GM23338 (cell line): ENCODE data around the gene AGFG1. TPM values are rescaled to one million over a fixed set of nuclear protein-coding genes. Genes with fewer than 3 reads are reported as not detected.

Experiments
- ETS1 ChIP-seq: IDR thresholded peaks from 2 replicates; pipeline ENCODE4 v1.6.1; 2016; ENCODE audit warnings: antibody characterized with exemption
- EZH2 ChIP-seq: fragments of 200-600 bp; sonication (generic); IDR thresholded peaks from one replicate; pipeline ENCODE4 v1.8.0; 2017; ENCODE audit warnings: antibody characterized with exemption, mild to moderate bottlenecking, low read depth; ENCODE audit not compliant: unreplicated experiment
- EZH2phosphoT487 ChIP-seq: fragments of 200-600 bp; sonication (generic); IDR thresholded peaks from one replicate; pipeline ENCODE4 v1.8.1; 2018; ENCODE audit warnings: antibody characterized with exemption; ENCODE audit not compliant: unreplicated experiment
- STAT1 ChIP-seq: IDR thresholded peaks from one replicate; pipeline ENCODE4 v1.6.1; 2016; ENCODE audit warnings: antibody characterized with exemption; ENCODE audit not compliant: unreplicated experiment
- ZNF114 ChIP-seq: fragments of 250-450 bp; sonication (Bioruptor Pico); IDR thresholded peaks from 2 replicates; pipeline ENCODE4 v1.5.0; 2020; ENCODE audit warnings: mild to moderate bottlenecking, moderate library complexity
- ZNF331 ChIP-seq: fragments of 250-450 bp; sonication (Bioruptor Pico); IDR thresholded peaks from 2 replicates; pipeline ENCODE4 v1.5.0; 2020; ENCODE audit warnings: low read depth, mild to moderate bottlenecking, moderate library complexity
- polyA plus RNA-seq: library from polyadenylated mRNA; unstranded; fragments of >200 nt; fragmentation: Nextera tagmentation; extraction: Ambion mirVana; gene quantifications from 2 replicates; pipeline ENCODE4 v1.2.1, GENCODE V29; 2016
- total RNA-seq: library from RNA; depleted of rRNA; stranded (reverse); fragments of >200 nt; shearing (Covaris generic); gene quantifications from 2 replicates; pipeline ENCODE4 v1.2.3, GENCODE V29; 2014
- TF ChIP-seq, protein P1 (sequence below): fragments of 250-450 bp; sonication (Bioruptor Pico); IDR thresholded peaks from 2 replicates; pipeline ENCODE4 v1.5.0; 2020; ENCODE audit warnings: mild to moderate bottlenecking, moderate library complexity
- TF ChIP-seq, protein P2 (sequence below): IDR thresholded peaks from one replicate; pipeline ENCODE4 v1.6.1; 2018; ENCODE audit warnings: antibody characterized with exemption; ENCODE audit not compliant: unreplicated experiment

The AGFG1 gene
- total and polyA plus RNA-seq, 2 experiments from 2014 or later = 14.5 to 113 TPM

- TF ChIP-seq, protein P1, sequence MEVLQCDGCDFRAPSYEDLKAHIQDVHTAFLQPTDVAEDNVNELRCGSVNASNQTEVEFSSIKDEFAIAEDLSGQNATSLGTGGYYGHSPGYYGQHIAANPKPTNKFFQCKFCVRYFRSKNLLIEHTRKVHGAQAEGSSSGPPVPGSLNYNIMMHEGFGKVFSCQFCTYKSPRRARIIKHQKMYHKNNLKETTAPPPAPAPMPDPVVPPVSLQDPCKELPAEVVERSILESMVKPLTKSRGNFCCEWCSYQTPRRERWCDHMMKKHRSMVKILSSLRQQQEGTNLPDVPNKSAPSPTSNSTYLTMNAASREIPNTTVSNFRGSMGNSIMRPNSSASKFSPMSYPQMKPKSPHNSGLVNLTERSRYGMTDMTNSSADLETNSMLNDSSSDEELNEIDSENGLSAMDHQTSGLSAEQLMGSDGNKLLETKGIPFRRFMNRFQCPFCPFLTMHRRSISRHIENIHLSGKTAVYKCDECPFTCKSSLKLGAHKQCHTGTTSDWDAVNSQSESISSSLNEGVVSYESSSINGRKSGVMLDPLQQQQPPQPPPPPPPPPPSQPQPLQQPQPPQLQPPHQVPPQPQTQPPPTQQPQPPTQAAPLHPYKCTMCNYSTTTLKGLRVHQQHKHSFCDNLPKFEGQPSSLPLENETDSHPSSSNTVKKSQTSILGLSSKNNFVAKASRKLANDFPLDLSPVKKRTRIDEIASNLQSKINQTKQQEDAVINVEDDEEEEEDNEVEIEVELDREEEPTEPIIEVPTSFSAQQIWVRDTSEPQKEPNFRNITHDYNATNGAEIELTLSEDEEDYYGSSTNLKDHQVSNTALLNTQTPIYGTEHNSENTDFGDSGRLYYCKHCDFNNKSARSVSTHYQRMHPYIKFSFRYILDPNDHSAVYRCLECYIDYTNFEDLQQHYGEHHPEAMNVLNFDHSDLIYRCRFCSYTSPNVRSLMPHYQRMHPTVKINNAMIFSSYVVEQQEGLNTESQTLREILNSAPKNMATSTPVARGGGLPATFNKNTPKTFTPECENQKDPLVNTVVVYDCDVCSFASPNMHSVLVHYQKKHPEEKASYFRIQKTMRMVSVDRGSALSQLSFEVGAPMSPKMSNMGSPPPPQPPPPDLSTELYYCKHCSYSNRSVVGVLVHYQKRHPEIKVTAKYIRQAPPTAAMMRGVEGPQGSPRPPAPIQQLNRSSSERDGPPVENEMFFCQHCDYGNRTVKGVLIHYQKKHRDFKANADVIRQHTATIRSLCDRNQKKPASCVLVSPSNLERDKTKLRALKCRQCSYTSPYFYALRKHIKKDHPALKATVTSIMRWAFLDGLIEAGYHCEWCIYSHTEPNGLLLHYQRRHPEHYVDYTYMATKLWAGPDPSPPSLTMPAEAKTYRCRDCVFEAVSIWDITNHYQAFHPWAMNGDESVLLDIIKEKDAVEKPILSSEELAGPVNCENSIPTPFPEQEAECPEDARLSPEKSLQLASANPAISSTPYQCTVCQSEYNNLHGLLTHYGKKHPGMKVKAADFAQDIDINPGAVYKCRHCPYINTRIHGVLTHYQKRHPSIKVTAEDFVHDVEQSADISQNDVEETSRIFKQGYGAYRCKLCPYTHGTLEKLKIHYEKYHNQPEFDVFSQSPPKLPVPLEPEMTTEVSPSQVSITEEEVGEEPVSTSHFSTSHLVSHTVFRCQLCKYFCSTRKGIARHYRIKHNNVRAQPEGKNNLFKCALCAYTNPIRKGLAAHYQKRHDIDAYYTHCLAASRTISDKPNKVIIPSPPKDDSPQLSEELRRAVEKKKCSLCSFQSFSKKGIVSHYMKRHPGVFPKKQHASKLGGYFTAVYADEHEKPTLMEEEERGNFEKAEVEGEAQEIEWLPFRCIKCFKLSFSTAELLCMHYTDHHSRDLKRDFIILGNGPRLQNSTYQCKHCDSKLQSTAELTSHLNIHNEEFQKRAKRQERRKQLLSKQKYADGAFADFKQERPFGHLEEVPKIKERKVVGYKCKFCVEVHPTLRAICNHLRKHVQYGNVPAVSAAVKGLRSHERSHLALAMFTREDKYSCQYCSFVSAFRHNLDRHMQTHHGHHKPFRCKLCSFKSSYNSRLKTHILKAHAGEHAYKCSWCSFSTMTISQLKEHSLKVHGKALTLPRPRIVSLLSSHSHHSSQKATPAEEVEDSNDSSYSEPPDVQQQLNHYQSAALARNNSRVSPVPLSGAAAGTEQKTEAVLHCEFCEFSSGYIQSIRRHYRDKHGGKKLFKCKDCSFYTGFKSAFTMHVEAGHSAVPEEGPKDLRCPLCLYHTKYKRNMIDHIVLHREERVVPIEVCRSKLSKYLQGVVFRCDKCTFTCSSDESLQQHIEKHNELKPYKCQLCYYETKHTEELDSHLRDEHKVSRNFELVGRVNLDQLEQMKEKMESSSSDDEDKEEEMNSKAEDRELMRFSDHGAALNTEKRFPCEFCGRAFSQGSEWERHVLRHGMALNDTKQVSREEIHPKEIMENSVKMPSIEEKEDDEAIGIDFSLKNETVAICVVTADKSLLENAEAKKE (CRISPR knock-in tag) = no peak
- TF ChIP-seq ZNF331 (CRISPR knock-in tag) = no peak
- TF ChIP-seq ZNF114 = no peak
- no peak for TF ChIP-seq EZH2
- TF ChIP-seq EZH2phosphoT487 = no peak
- no peak for TF ChIP-seq STAT1
- TF ChIP-seq ETS1 = no peak
- TF ChIP-seq, protein P2, sequence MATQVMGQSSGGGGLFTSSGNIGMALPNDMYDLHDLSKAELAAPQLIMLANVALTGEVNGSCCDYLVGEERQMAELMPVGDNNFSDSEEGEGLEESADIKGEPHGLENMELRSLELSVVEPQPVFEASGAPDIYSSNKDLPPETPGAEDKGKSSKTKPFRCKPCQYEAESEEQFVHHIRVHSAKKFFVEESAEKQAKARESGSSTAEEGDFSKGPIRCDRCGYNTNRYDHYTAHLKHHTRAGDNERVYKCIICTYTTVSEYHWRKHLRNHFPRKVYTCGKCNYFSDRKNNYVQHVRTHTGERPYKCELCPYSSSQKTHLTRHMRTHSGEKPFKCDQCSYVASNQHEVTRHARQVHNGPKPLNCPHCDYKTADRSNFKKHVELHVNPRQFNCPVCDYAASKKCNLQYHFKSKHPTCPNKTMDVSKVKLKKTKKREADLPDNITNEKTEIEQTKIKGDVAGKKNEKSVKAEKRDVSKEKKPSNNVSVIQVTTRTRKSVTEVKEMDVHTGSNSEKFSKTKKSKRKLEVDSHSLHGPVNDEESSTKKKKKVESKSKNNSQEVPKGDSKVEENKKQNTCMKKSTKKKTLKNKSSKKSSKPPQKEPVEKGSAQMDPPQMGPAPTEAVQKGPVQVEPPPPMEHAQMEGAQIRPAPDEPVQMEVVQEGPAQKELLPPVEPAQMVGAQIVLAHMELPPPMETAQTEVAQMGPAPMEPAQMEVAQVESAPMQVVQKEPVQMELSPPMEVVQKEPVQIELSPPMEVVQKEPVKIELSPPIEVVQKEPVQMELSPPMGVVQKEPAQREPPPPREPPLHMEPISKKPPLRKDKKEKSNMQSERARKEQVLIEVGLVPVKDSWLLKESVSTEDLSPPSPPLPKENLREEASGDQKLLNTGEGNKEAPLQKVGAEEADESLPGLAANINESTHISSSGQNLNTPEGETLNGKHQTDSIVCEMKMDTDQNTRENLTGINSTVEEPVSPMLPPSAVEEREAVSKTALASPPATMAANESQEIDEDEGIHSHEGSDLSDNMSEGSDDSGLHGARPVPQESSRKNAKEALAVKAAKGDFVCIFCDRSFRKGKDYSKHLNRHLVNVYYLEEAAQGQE = no peak
These were observed 64.5 kb downstream of the AGFG1 start (continued) for GRCh38 chr2:227536445-227536844.
